ENCODE results near the gene NDP. TPM values are rescaled to one million over a fixed set of nuclear protein-coding genes. Genes with fewer than 3 reads are reported as not detected.

The NDP gene
- total RNA-seq, 4 donors from 2014 or later: not detected

GRCh38 chrX:43985511-43985910 lies 12.3 kb upstream of the NDP start:
- H3K27me3 ChIP-seq: no peaks in the 10 kb centered on the region
- no peaks in the 10 kb centered on the region for H3K4me1 ChIP-seq
- H3K36me3 ChIP-seq: no peaks in the 10 kb centered on the region
- no peak overlapping the region for H3K4me3 ChIP-seq
- no peak for TF ChIP-seq POLR2A (IDR thresholded peaks at IDR 0.05)
- TF ChIP-seq, protein P1, sequence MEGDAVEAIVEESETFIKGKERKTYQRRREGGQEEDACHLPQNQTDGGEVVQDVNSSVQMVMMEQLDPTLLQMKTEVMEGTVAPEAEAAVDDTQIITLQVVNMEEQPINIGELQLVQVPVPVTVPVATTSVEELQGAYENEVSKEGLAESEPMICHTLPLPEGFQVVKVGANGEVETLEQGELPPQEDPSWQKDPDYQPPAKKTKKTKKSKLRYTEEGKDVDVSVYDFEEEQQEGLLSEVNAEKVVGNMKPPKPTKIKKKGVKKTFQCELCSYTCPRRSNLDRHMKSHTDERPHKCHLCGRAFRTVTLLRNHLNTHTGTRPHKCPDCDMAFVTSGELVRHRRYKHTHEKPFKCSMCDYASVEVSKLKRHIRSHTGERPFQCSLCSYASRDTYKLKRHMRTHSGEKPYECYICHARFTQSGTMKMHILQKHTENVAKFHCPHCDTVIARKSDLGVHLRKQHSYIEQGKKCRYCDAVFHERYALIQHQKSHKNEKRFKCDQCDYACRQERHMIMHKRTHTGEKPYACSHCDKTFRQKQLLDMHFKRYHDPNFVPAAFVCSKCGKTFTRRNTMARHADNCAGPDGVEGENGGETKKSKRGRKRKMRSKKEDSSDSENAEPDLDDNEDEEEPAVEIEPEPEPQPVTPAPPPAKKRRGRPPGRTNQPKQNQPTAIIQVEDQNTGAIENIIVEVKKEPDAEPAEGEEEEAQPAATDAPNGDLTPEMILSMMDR (IDR thresholded peaks at IDR 0.05): no peak
- 85 to 92% methylated on average over 2 of the region's 2 CpGs for WGBS, 2 donors
- no peaks in the 10 kb centered on the region for H3K9me3 ChIP-seq
- intact Hi-C loops (cut with DNase I): no loop called here
- no peak overlapping the region for H3K27ac ChIP-seq
- no peak for DNase-seq

- no peaks in the 10 kb centered on the region for H3K27me3 ChIP-seq
- peaks cover 0 to 8% (median 0%) of the 10 kb centered on the region in 3 donors for H3K4me1 ChIP-seq
- no peak overlapping the region for H3K4me3 ChIP-seq
- no peaks in the 10 kb centered on the region for H3K9me3 ChIP-seq
- no peaks in the 10 kb centered on the region for H3K36me3 ChIP-seq
- DNase-seq: no peak
- TF ChIP-seq, protein P1 (IDR thresholded peaks at IDR 0.05): no peak
- no peak for TF ChIP-seq POLR2A (IDR thresholded peaks at IDR 0.05)
- intact Hi-C loops (cut with DNase I): no loop called here
- 64 to 70% methylated on average over 3 of the region's 3 CpGs for WGBS, 2 donors
- H3K27ac ChIP-seq: no peak overlapping the region
These were observed 5.0 kb upstream of the NDP start for GRCh38 chrX:43978226-43978625.

DNA sequence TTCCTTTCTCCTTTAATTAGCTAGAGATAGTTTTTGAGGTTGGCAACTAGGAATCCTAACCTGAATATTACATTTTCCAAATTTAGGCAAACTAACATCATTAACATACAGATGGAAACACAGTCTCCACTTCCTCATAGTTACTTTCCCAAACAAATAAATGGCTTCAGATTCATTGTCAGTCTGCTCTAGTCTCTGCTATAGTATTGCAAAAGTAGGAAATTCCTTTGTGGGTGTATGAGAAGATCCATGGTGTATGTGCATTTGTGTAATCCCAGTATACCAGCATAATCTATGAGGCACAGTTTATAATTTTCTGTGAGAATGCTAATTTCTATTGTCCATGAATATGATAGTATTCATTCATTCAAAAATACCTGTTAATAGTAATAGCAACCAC lies 3.0 kb upstream of the NDP start:
- Histone ChIP-seq H3K36me3 (no peaks in the 10 kb centered on the region), H3K27ac (no peak overlapping the region), H3K4me3 (no peak overlapping the region), H3K9me3 (no peaks in the 10 kb centered on the region), H3K27me3 (no peaks in the 10 kb centered on the region), H3K4me1 (peaks cover 0 to 17% (median 0%) of the 10 kb centered on the region in 3 donors)
- no peak for DNase-seq
- intact Hi-C loops (cut with DNase I): no loop called here
- no peak for TF ChIP-seq POLR2A (IDR thresholded peaks at IDR 0.05)
- TF ChIP-seq, protein P1 (IDR thresholded peaks at IDR 0.05): no peak

- peaks cover 0 to 17% (median 0%) of the 10 kb centered on the region in 3 donors for H3K4me1 ChIP-seq
- TF ChIP-seq POLR2A (IDR thresholded peaks at IDR 0.05): no peak
- TF ChIP-seq, protein P1 (IDR thresholded peaks at IDR 0.05): no peak
- WGBS, 2 donors: 47 to 100% methylated on average over 2 to 3 of the region's 5 CpGs
These were observed 2.6 kb upstream of the NDP start for GRCh38 chrX:43975796-43976195.

DNA sequence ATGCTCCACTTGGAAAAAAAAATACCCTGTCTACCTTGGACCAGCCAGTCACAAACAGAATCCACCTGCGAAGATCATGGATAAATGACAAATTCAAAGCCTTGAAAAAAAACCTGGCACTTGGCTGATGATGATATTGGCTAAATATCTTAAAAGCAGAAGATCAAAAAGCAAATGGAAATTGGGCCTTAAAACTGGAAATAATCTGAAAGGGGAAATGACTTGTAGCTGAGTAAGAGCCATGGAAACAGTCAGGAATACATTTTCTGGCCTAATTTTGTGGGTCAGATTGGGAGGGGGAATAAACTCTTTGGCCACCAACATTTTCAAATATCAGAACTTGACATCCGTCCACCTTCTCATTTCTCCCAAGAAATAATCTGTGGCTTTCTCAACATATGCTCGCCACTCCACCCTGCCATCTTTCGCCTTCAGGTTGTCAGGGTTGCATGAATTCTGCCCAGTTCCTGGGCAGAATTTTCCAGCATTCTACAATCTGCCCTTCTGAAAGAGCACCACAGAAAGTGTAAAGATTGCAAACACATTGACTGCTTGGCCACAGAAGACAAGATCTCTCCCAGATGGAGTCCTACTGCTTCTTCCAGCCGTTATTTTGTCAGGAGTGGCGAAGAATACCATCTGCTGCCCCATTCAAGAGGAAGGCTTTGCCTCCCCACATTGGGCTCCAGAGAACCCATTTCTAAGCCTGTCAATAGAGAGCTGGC lies 1.7 kb upstream of the NDP start:
- no peaks in the 10 kb centered on the region for H3K9me3 ChIP-seq
- H3K27me3 ChIP-seq: no peaks in the 10 kb centered on the region
- peaks cover 0 to 17% (median 0%) of the 10 kb centered on the region in 3 donors for H3K4me1 ChIP-seq
- whole genome bisulfite sequencing, 2 donors: 89 to 93% methylated on average over 4 to 5 of the region's 6 CpGs
- intact Hi-C loops (cut with DNase I): no loop called here
- no peak for DNase-seq
- TF ChIP-seq, protein P1 (IDR thresholded peaks at IDR 0.05): no peak
- no peaks in the 10 kb centered on the region for H3K36me3 ChIP-seq
- H3K4me3 ChIP-seq: no peak overlapping the region
- H3K27ac ChIP-seq: no peak overlapping the region

More at GRCh38 chrX:43975796-43976195, 2.6 kb upstream of the NDP start:
- H3K36me3 ChIP-seq: no peaks in the 10 kb centered on the region
- intact Hi-C loops (cut with DNase I): no loop called here
- no peak overlapping the region for H3K27ac ChIP-seq
- no peak for DNase-seq
- no peak overlapping the region for H3K4me3 ChIP-seq
- H3K27me3 ChIP-seq: no peaks in the 10 kb centered on the region
- no peaks in the 10 kb centered on the region for H3K9me3 ChIP-seq
